ENCODE data around the gene SLC24A3.
A peak's percentile ranks its signal among the peaks of the same experiment; 100 is the strongest.
"Not testable (repeated sequence)": the region's sequence is repeated elsewhere in the genome, so short reads cannot be mapped to it uniquely, and the experiment has no call there.

The SLC24A3 gene

DNA sequence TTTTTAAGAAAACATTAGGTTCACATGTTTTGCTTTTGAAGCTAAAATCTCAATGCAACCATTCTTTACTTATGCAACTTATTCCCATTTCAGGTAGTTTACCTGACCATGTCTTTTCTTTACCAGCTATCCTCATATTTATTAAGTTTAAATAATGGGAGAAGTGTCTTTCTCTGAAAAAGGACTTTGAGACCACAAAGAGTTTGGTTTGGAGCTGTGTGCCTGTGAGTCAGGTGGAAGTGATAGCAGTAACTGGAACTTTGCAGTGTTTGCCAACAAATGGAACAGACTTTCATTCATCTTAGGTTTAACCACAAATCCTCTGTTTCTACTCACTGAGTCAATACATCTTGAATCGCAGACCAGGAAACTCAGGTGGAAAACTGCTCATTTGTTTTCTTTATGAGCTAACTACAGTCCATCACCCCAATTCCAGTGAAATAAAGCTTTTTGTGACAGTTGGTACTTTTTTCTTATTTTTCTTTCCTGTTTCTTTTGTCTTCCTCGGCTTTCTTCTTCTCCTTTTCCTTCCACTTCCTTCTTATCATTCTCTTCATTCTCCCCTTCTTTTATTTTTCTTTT is 397.3 kb downstream of the SLC24A3 start:
- no peak for DNase-seq

DNA sequence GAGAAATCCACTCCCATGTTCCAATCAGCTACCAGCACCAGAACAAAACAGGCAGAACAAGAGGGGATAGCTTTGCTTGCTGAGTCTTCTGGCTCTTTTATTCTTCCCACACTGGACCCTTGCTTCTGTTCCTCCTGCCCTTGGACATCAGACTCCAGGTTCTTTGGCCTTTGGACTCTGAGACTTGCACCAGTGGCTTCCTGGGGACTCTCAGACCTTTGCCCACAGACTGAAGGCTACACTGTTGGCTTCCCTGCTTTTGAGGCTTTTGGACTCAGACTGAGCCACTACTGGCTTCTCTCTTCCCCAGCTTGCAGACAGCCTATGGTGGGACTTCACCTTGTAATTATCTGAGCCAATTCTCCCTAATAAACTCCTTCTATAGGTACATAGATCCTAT is 403.2 kb downstream of the SLC24A3 start:
- DNase-seq, result no peak

DNA sequence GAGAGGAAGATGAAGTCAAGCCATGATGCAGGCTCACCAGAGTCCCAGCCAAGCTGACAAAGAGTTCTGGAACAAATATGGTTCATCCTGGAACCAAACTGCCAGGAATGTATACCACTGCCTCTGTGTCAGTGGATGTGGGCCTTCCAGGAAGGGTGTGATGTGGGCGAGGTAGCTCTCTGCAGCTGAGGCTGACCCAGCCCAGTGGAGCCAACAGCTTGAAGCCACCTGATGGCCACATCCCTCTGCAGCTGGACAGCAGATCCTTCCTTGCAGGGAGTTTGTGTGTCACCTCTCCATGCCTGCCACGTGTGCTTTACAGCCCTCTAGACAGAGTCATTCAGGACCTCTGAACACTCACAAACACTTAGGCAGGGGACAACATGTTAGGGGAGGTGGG is 403.6 kb downstream of the SLC24A3 start:
- no peak for DNase-seq

DNA sequence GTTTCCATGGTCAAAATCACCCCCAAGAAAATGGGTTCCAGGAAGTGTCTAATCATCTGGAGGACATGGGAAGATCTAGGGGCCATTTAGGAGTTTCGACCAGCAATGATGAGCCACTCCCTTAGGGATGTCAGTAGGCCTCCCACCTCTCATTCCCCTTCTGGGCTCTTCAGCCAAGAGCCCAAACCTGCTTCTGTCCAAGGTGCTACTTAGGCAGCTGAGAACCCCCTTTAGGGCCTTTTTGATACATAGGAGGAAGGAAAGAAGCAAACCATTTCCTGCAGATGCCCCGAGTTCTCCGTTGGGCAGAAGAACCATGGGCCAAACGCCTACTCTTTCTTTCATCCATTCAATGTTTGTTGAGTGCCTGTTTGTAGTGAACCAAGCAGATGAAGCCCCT is 404.2 kb downstream of the SLC24A3 start:
- no peak for DNase-seq

DNA sequence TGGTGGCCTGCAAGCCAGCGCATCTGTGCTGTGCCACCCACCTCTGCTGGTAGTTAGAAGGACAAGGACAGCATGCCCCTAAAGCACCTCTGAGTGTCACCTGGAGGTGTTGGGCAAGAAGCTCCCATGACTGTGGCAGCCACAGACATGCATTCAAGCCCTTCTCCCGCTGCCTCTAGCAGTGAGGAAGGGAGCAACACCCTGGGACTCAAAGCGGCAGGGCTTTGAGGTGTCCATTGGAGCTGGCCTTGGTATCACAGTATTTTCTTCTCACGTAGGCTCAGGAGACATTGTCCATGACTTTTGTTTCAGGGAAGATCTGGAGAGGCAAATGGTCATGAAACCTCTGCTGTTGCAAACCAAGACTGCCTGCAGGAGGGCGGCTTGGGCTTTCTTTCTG is 404.8 kb downstream of the SLC24A3 start:
- no peak for DNase-seq

DNA sequence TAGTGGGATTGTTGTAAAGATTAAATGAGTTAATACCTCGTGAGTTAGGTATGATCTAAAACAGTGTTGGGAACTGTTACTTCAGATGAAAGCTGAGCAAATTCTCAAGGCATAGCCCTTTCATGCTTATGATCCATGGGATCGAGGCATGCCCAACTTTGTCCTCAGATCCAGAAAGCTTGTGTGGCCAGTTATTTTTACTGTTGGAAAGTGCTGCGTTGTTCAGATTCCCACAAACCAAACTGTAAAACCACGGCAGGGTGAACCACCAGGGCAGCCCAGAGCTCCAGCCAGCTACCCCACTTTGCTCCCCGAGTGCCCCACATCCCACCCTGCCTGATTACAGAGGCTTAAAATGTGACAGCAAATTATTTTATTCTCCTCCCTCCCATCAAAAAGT is 406.3 kb downstream of the SLC24A3 start:
- no peak for DNase-seq

DNA sequence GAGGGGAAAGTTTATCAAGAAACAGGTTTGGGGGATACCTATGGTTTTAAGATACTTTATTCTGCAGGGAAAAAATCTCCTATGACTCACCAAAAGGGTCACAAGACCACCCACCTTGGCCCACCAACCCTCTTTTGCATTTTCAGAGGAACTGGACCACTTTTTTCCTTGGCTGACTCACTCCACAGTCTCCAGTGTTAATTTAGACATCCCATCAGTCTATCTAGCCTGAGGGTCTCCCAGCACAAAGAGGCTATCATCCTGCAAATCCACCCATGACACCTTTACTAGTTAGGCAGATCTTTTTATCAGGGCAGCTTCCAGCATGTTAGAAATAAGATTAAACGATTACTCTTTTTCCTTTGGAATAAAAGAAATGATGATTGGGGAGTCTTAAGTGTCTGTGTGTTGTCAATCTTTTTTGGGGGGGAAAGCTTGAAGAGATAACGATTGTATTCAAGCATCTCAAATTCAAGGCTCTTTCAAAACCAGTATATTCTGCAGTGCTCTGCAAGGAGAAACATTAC is 407.5 kb downstream of the SLC24A3 start:
- no peak for DNase-seq

DNA sequence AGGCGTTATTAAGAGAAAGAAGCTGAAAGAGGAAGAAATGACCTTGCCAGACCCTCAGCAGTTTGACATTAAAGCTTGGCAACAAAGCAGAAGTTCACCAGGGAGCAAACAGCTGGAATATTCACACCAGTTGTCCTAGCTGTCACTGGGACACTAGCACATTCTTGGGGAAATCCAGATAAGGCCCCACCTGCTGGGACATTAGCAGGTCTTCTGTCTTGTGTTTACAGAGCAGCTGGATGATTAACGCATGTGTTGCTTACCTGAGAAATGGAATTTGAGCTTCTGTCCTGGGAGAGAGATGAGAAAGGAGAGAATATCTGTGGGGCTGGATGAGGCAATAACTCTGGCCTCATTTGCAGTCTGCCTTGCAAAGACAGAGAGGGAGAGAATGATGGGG is 408.0 kb downstream of the SLC24A3 start:
- no peak for DNase-seq

DNA sequence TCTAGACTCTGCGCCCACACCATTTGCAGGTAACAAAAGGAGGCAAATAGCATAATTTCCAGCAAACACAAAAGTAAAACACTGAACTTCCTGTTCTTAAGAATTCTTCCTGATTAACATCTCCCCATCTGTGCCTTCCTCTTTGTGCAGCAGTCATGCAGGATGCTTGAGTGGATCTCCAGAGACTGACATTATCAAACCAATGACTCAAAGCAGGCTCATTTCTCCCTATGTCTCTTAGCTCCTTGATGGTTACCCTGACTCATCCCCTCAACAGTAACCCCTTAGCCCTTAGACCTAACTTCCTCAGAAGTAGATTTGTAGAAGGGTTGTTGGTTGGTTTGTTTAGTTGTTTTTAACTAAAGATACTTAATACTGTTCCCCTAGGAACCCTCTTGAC is 408.6 kb downstream of the SLC24A3 start:
- DNase-seq, result peak; percentile 4

DNA sequence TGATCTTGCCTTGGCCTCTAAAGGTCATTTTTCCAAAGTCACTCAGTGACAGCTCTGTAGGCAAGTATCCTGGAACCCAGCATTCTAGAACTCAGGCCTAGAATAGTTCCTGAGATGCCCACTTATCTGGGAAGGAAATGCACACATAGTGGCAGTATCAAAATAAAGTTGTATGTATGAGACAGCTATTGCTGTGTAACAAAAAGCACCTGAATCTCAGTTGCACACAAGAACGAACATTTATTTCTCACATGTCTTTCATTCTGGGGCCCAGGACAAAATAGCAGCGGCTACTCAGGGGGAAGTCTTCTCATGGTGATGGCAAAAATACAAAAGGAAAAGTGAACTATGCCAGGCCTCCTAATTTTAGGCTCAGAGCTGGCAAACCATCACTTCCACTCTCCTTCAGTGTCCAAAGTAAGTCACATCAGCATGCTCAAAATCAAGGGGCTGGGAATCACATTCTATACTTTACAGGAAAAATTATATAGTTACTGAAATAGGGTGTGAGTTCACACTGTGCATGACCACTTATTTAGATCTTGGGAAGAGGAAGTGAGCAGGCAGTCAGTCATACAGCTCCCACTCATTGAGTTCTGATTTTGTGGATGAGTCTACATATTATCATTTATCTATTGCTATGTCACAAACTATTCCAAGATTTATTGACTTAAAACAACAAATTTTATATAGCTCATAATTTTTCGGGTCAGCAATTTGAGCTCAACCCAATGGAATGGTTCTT is 412.0 kb downstream of the SLC24A3 start:
- no peak for DNase-seq

DNA sequence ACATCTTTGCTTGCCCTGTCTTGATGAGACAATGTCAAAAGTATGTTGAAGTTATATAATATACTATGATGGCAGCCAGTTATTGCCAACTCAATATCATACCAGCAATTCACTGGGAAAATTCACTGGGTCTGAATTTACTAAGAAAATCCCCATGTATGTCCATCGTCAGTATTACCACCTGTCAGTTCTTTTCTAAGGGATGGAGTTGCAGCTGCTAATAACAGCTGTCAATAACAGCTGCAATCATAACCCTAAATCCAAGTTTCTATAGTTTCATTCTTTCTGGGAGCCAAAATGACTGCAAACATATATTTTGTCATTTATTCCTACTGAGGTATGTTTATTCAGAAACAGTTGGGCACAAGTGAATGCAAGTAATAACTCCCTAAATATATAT is 413.0 kb downstream of the SLC24A3 start:
- no peak for DNase-seq

DNA sequence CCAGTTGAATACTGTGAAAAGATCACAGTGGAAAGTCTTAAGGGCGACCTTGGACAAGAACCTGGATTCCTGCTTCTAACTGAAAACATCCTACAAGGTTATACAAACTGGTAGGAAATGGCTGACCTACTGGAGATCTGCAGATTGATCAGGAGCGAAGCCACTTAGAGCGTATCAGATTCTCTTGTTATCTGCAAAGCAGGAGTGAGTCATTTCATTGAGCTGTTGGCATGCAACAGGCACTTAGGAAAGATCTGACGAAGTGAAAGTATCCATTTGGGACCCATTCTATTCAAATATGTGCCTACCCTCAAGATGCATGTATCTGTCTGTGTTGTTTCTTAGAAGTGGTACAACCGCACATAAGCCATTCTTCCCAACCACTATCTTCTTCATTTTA is 414.5 kb downstream of the SLC24A3 start:
- no peak for DNase-seq

DNA sequence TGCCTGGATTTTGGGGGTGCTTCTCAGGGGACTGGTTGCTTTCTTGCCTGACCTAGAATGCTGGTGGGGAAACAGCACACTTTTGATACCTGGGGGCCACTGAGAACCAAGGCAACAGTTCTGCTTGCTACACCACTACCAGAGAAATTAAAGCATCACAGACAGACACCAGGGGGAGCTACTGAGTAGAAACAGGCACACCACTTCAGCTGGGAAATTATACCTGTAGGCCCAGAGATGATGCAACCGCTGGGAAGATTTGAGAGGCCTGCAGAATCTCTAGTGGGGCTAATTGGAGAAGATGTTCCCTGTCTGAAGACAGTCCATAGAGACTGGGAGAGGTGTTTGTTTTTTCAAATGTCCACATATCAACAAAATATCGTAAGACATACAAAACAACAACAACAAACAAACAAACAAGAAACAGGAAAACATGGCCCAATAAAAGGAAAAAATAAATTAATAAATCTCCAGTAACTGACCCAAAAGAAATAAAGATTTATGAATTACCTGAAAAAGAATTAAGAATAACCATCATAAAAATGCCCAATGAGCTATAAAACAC is 416.2 kb downstream of the SLC24A3 start:
- DNase-seq, result peak; percentile 45

DNA sequence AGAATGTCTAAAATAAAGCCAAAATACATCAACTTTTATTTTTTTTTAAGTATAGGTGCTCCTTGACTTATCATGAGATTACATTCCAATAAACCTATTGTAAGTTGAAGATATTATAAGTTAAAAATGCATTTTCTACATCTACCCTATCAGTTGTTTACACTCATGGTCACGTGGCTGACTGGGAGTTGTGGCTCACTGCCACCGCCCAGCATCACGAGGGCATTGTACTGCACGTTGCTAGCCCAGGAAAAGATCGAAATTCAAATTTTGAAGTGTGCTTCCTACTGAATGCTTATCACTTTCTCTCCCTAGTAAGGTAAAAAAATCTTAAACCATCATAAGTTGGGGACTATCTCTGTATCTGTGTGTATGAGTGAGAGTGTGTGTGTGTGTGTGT is 419.0 kb downstream of the SLC24A3 start:
- DNase-seq, result no peak

DNA sequence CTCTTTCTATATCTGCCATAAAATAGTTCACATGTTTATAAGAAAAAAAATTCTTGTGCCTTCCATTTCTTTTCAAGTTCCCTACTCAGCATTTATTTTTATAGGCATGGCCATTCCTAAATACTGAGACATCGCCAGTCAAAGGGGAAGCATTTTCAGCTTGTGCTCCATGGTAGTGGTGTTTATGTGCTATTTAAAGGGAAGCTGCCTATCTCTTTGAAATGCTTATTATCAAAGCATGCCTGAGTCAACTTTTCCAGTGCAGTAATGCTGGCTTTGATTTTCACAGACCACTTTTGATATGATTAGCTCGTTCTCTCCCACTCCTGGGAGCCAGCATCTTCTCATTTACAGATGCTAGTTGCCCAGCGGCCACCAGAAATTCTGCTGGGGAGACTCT is 421.5 kb downstream of the SLC24A3 start:
- no peak for DNase-seq

DNA sequence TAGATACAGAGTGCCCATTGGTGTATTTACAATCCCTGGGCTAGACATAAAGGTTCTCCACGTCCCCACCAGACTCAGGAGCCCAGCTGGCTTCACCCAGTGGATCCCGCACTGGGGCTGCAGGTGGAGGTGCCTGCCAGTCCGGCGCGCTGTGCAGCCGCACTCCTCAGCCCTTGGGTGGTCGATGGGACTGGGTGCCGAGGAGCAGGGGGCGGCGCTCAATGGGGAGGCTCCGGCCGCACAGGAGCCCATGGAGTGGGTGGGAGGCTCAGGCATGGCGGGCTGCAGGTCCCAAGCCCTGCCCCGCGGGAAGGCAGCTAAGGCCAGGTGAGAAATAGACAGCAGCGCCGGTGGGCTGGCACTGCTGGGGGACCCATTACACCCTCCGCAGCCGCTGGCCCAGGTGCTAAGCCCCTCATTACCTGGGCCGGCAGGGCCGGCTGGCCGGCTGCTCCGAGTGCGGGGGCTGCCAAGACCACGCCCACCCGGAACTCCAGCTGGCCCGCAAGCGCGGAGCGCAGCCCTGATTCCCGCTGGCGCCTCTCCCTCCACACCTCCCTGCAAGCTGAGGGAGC is 427.1 kb downstream of the SLC24A3 start:
- not testable (repeated sequence) for DNase-seq

DNA sequence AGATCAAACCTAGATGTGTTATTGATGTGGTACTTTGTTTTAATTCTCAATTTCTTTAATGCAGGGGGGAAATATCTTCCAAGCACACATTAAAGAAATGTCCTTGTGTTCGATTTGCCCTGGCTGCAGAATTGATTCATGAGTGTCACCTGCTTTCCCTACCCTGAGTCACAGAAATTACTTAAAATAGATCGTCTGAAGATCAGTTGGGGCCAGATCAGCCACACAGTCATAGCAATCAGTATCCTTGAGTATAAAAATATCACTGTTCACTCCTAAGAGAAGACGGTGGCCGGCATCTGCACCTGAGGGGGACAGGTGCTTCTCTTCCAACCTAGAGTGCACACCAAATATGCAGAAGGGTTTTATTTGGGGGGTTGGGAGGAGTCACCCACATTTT is 430.4 kb downstream of the SLC24A3 start:
- no peak for DNase-seq

DNA sequence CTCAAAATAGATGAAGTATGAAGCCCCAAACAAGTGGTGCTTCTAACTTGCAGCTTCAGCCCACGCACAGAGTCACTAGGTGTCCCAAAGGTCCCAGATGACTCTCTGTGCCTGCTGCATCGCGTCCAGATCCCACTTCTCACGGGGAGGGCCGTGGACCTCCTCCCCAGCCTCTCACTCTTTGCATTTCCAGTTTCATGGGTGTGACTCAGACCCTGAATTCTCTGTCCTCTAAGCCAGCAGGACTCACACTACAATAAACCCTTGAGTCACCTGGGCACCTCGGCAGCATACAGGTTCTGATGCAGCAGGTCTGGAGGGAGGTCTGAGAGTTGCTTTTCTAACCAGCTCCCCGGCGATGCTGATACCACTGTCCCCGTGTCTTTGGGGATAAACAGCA is 431.6 kb downstream of the SLC24A3 start:
- no peak for DNase-seq

DNA sequence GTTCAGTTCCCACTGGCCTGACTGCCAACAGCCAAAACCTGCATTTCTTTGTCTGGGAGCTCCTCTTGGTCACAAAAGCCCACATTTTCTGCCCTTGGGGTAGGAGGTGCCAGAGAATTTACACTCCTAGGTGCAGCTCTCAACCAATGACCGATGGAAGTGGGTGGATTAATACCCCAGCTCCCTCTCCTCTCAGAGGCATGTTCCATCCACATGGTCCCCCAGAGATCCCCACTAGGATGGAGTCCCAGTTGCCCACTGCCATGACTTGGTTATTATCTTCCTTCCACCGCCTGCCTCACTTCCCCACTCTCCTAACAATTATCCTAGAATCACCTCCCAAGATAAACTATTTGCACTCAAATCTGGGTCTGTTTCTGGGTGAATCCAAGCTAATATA is 434.5 kb downstream of the SLC24A3 start:
- no peak for DNase-seq

DNA sequence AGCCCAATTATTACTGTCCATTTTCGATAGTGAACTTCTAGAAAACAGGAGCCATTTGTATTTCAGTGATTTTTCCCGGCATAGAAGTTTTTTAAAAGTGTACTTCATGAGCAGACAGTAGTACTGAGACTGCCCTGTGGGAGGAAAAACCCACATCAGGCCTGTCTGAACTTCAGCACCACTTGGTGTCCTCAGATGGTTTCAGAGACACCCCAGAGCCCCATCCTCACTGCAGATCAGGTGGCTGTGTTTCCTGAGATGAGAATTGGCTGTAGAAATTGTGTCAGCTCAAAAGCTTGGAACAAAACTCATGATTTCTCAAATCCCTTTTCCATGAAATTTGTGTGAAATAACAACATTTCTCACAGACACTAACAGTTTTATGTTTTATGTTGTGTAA is 435.6 kb downstream of the SLC24A3 start:
- DNase-seq, result no peak

DNA sequence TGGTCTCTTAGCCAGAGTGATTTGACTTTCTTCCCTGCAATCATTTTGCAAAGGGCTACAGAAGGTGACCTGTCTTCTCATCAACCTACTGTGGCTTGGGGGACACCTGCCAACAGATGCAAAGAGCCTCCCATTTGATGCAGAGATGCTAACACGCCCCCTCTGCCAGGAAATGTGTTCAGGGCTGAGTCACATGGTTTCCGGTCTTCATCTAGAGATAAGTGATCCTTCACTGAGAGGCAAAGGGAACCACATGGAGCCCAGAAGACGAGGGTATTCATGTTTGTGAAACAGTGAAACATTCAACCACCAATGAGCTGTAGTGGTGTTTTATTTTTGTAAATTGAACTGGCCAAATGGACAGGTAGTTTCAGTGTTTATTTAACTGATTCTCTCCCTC is 436.6 kb downstream of the SLC24A3 start:
- DNase-seq, result no peak

DNA sequence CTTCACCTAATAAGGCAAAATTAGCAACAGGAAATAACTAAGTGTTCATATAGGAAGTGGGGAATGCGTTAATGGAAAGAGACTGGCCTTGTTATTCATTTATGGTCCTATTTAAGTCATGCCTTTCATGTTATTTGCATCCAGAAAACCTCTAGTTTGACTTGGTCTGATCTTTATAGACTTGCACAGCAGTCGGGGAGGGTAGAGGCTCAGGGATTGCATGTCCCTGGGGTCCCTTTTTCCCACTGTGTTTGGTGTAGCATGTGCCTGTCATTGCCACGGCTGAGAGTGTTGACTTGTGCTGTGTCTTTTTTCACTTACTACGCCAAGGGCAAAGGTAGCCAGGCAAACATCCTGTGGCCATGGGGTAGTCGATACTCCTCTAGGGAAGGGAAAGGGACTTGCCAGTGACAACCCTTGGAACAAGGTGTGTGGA is 440.2 kb downstream of the SLC24A3 start:
- no peak for DNase-seq

DNA sequence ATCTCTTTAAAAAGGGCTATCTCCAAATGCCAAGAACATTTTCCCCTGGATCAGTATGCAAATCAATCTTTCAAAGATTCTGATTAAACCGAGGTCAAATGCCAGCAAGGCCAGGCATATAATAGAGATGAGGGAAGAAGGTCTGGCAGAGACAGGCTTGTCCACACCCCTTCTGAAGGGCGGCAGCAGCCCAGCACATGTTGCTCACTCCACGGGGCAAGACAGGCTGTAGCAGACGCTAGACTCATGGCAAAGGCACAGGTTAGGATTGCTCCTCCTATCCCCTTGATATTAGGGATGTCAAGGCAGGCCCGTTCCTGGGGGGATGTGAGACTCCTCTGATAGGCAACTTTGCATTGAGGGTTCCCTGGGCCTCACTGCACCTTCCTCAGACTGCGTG is 440.9 kb downstream of the SLC24A3 start:
- no peak for DNase-seq

DNA sequence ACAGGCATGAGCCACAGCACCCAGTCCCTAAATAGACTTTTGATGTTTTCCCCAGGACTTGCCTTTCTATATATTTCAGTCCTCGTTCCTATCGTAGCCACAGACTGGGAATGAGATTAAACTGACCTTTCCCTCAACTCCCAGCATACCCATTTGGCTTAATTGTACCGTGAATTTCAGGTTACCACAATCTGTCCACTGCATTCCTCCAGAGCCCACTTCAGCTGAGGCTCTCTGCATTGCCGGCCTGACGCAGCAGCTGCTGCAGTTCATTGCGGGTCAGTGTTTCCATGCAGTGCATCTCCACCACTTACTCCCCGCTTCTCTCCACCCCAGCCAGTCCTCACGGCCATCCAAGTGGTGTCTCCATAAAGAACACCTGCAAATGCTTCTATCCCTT is 442.5 kb downstream of the SLC24A3 start:
- no peak for DNase-seq

Measured in stimulated activated CD4-positive, alpha-beta T cell treated with anti-CD3 and anti-CD28 coated beads, Interleukin-1b, Interleukin-23, amount 100 ng/mL, for 48 hours (primary cell).